ENCODE measurements around the gene ANKRD13D.

ANKRD13D gene

DNA sequence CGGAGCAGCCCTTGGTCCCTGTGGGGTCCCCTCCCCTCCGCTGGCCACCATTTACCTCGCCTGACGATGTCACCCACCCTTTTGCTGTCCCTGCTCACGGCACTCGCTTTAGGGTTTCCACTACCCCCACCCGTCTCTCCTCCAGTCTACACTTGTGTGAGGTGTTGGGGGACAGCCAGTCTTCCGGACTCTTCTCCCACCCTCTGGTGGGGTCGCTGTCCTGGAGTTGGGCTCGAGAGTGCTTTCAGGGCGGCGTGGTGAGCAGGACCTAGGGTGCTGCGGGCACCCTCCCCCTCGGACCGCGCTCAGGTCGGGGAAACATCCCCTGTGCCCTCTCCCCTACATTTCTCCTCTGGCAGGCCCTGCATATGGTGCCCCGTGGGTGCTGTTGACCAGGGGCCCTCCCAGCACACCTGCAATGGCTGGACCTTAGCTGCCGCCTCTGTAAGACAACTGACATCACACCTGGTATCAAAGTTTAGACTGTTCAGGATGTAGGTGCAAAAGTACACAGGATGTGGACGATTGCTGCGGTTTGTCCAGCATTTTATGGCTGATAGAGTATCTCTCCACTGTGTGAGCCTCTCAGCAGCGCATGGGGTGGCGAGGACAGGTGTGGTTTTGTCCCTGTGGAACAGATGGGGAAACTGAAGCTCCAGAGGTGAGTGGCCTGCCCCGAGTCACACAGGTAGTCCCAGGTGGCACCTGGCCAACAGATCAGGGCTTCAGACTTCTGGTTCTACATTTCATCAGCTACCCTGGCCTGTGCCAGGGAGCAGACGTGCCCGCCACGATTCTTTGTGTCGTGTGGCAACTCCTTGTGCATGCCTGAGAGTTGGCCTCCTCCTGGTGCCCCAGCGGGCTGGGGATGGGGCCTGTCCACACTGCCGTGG, 21.7 kb upstream of the ANKRD13D start:
- TF ChIP-seq CTCF (conservative IDR thresholded peaks at IDR 0.05; ENCODE audit: low read length): no peak

GRCh38 chr11:67268081-67268961, 20.8 kb upstream of the ANKRD13D start:
- H3K4me3 ChIP-seq (ENCODE audit: low read length): peak overlapping the region; percentile 79
- no peak for DNase-seq (ENCODE audit: low read depth)
- no peak for TF ChIP-seq CTCF (conservative IDR thresholded peaks at IDR 0.05; ENCODE audit: low read length)

More for the DNA sequence above, 21.7 kb upstream of the ANKRD13D start:
- DNase-seq (ENCODE audit: low read depth): no peak
- H3K4me3 ChIP-seq (ENCODE audit: low read length): peak overlapping the region; percentile 79

GRCh38 chr11:67268962-67269268, 20.2 kb upstream of the ANKRD13D start:
- no peak overlapping the region for H3K4me3 ChIP-seq (ENCODE audit: low read length)
- TF ChIP-seq CTCF (conservative IDR thresholded peaks at IDR 0.05; ENCODE audit: low read length): no peak
- no peak for DNase-seq (ENCODE audit: low read depth)

DNA sequence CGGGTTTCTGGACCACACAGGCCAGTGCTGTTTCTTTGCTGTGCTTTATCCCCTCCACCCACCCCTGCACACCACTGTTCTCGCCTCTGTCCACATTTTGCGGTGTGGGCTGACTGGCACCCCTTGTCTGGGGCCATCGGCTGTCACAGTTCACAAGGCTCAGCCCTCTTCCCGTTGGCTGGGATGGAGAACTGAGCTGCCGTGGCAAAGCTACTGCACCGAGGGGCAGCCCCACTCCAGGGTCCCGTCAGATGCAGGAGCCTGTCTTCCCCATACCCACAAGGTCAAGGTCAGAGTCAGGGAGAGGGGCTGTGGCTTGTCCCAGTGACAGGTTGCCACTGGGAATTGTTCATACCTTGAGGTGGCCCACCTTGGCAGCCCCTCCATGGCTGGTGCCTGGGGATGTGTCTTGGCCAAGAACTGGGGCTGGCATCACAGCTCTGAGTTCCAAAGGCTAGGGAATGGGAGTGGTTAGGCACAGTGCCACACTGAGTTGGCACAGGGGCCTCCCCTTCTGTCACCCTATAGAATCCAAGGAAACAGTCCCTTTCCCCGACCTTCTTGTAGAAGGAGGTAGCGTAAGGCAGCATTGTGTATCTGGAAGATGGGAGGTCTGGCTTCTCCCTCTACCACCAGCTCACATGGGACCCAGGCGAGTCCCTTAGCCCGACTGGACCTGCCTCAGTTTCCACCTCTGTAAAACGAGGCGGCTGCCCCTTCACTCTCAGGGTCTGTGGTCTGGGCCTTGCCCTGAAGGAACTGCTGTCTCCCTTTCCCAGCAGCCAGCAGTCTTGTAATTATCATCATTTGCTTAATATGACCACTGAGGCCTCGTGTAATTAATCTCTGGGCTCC, 19.5 kb upstream of the ANKRD13D start:
- DNase-seq (ENCODE audit: low read depth): no peak
- TF ChIP-seq CTCF (conservative IDR thresholded peaks at IDR 0.05; ENCODE audit: low read length): no peak
- H3K4me3 ChIP-seq (ENCODE audit: low read length): peak overlapping the region; percentile 26

DNA sequence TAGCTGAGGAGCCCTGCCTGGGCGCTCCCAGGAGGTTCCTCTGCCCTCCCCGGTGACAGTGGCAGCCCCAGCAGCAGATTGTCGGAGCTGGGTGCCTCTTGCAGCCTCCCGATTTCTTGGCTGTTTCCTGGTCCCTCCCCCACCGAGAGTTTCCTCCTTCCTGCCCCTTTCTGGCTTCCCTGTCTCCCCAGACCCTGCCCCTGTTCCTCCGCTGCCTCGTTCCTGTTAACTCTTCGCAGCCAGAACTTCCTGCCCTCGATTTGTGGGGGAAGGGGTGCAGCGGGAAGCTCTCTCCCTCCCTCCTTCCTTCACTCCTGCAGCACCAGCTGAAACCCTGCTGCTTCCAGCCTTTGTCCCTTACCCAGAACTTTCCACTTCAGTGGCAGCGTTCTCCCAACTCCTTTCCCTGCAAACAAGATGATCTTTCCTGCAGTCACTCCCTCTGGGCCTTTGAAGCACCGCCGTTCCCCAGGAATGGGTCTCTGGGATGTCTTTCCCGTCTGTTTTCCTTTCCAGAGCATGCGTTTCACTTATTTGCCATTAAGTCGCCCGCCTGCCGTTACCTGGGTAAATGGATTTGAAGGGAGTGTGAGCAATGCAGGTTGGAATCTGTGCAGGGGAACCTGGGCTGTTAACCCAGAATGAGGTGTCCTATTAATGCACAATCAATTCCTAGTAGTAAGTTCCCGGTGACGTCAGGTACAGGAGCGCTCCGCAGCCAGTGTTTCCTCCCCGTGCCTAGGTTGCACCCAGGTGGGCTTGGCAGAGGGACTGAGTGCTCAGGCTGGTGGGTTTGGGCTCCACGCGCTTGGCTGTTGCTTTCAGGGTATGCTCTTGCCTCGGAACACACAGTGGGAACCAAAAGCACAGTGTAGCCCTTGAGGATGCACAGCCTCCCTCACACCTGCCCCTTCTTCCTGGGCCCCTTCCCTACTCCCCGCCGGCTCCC, 18.6 kb upstream of the ANKRD13D start:
- no peak for TF ChIP-seq CTCF (conservative IDR thresholded peaks at IDR 0.05; ENCODE audit: low read length)
- peak overlapping the region; percentile 26 for H3K4me3 ChIP-seq (ENCODE audit: low read length)
- DNase-seq (ENCODE audit: low read depth): no peak

GRCh38 chr11:67271205-67271540, 17.9 kb upstream of the ANKRD13D start:
- H3K4me3 ChIP-seq (ENCODE audit: low read length): no peak overlapping the region
- DNase-seq (ENCODE audit: low read depth): no peak
- no peak for TF ChIP-seq CTCF (conservative IDR thresholded peaks at IDR 0.05; ENCODE audit: low read length)

Data from AG10803 (cell line).